ENCODE measurements around the gene MYT1. TPM values are rescaled to one million over a fixed set of nuclear protein-coding genes. Genes with fewer than 3 reads are reported as not detected.

The MYT1 gene
- total and polyA plus RNA-seq, 2 of the 13 experiments (the other 11 are each of a cell fraction or from before 2014, with no cell fraction given), result 0.58 to 2.5 TPM

DNA sequence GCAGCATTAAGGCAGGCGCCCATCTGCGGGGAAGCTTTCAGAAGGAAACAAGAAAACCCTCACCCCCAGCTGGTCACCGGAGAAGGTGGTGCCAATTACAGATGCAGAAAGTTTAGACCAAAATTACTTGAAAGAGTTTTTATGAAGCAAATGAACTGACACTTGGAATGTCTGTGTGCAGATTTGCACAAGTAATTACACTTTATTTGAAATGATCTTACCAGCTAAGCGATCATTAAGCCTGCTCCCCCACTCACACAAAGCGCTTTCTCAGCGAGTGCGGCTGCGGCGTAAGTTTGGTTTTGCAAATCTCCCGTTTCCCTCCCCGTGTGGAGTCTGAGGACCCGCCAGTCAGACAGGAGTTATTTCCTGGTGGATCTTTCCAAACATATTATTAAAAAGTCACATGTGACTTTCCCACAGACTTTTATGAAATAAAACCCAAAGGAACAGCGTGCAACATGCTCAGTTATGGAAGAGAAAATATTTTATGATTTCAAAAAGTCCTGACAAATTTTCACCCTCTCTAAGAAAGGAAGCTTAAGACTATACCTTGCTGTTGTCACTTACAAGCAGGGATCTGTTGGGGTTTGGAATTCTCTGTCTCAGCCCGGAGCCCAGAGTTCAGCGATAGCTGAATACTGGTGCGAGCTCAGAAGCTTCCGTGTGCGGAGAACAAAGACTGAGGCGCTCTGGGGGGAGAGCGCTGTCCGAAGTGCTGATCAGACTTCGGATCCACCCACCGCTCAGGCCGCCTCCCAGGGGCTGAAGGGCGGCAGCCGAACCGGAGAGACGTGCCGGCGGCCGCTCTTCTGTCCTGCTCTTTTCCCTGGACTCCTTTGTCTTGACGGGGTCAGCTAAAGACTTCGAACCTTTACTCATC is 2.7 kb upstream of the MYT1 start (continued):
- TF ChIP-seq HOXA5 (CRISPR knock-in tag; IDR thresholded peaks at IDR 0.05), result peak; percentile 100
- TF ChIP-seq KLF9 (CRISPR knock-in tag; IDR thresholded peaks at IDR 0.05; ENCODE audit: low read depth), result peak; percentile 94; the same call in 1 of the 2 replicates
- peak; percentile 77 for TF ChIP-seq RXRA (CRISPR knock-in tag; IDR thresholded peaks at IDR 0.05)
- TF ChIP-seq TERF1 (CRISPR knock-in tag; IDR thresholded peaks at IDR 0.05), result peak; percentile 96
- TF ChIP-seq SP1 (IDR thresholded peaks at IDR 0.05), result no peak
- peak; percentile 61; the same call in 1 of the 2 replicates for TF ChIP-seq SP1 (CRISPR knock-in tag; IDR thresholded peaks at IDR 0.05)
- TF ChIP-seq ZNF512B (CRISPR knock-in tag; IDR thresholded peaks at IDR 0.05; ENCODE audit: borderline replicate concordance), result no peak
- peak; percentile 99 for TF ChIP-seq ZNF331 (CRISPR knock-in tag; IDR thresholded peaks at IDR 0.05)
- TF ChIP-seq TRAFD1 (CRISPR knock-in tag; IDR thresholded peaks at IDR 0.05; ENCODE audit: borderline replicate concordance), result no peak
- peak; percentile 100 for TF ChIP-seq BRCA1 (CRISPR knock-in tag; IDR thresholded peaks at IDR 0.05)
- peak; percentile 94 for TF ChIP-seq ZNF451 (CRISPR knock-in tag; IDR thresholded peaks at IDR 0.05)
- no peak for TF ChIP-seq RBM39 (IDR thresholded peaks at IDR 0.05; ENCODE audit: low read depth, low read length, poor library complexity, severe bottlenecking)
- peak; percentile 52; the same call in 1 of the 2 replicates for TF ChIP-seq NFYC (CRISPR knock-in tag; IDR thresholded peaks at IDR 0.05)
- TF ChIP-seq ZNF576 (CRISPR knock-in tag; IDR thresholded peaks at IDR 0.05), result no peak
- peak; percentile 47; the same call in 1 of the 2 replicates for TF ChIP-seq ZNF644 (CRISPR knock-in tag; IDR thresholded peaks at IDR 0.05; ENCODE audit: low read depth)
- TF ChIP-seq ZBTB34 (CRISPR knock-in tag; IDR thresholded peaks at IDR 0.05), result no peak
- peak; percentile 79 for TF ChIP-seq ZNF350 (CRISPR knock-in tag; IDR thresholded peaks at IDR 0.05; ENCODE audit: borderline replicate concordance, low read depth)

Measured in HepG2 (cell line).